CD4-positive, alpha-beta T cell treated with Interleukin-15 for 4 hours (primary cell): ENCODE data around the gene C1QTNF8.

Experiments
- DNase-seq: peaks from one replicate; pipeline ENCODE4 v3.0.0-alpha.2; 2020; ENCODE audit warnings: low spot score

The C1QTNF8 gene

DNA sequence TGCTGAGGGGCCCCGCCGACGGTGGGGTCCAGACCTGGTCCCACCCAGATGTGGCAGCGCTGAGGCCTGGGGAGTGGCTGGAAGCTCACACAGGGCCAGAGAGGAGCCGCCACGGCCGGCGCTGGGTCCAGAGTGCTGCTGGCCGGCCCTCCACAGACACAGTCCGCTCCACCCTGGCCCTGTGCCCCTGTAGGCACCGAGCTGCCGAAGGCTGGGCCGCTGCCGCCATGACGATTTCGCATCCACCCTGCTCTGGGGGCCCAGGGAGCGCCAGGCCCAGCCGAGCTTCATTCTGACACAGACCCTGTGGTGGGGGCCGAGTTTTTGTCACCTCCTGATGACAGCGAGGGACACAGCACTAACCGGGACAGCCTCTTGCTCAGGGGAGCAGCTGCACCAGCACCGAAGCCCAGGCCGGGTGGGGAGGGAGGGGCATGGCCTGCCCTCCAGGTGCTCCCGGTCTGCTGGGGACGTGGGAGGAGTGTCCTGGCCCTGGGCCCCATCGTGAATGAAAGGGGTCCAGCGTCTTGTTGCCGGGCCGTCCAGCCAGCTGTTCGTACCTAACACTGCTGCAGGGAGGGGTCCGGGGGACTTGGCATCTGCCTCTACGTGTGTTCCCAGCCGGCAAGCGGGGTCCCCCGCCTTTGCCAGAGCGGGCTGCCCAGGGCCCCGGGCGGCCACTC lies 50.6 kb downstream of the C1QTNF8 start:
- no peak for DNase-seq

DNA sequence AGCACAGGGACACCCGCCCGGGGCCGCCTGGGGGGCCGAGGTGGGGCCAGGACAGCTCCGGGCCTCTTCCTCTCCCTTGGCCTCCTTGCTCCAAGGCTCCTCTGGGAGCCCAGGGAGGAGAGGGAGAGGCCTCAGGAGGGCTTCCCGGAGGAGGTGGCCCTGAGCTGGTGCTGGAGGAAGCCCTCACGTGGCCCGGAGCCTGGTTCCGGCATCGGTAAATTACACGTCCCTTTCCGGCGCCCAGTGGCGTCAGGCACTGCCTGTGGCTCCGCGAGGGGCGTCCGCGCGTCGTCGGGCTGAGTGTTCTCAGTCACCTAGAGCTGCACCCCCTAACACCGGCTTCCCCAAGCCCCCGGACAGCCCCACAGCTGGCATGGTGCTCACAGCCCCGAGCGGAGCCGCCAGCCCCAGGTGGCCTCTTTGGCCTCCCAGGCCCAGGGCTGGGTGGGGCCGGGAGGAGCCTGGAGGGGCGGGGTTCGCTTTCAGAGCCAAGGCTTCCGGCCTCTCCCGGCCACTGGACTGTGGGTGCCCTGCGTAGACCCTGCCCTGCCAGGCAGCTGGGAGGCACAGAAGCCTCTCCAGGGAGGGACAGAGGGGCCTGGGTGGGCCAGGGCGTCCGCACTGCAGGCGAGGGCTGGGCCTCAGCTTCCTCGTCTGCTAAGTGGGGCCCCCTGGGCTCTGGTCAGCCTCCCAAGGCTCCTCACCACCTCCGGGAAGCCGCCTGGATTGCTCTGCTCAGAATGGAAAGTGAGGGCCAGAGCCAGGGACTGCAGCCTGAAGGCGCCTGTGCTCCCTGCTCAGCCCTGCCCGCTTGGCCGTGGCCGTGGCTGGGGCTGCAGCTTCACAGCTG lies 51.4 kb downstream of the C1QTNF8 start:
- no peak for DNase-seq

DNA sequence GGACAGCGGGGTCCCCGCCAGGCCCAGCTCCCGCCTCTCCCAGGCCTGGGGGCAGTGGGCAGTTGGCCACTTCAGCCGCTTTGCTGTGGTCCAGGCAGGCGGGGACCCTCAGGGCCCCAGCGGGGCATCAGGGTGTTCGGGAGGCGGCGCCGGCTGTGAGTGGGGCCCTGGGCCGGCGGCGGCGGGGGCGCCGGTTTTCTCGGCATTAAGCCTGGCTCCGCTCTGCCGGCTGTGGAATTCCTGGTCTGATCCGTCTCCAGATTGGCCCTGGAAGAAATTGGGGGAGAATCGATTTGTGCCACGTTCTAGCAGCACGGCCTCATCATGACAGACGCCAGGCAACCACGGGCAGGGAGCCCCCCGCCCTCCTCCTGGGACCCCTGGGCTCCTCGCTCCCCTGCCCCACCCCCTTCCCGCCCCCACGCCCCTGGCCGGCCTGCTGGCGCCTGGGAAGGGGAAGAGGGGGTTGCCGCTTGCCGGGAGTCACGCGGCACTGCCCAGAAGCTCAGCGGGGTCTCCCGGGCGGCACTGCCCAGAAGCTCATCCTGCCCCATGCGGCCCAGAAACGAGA lies 52.1 kb downstream of the C1QTNF8 start:
- no peak for DNase-seq

GRCh38 chr16:1042866-1043265 lies 53.2 kb downstream of the C1QTNF8 start:
- DNase-seq: no peak

DNA sequence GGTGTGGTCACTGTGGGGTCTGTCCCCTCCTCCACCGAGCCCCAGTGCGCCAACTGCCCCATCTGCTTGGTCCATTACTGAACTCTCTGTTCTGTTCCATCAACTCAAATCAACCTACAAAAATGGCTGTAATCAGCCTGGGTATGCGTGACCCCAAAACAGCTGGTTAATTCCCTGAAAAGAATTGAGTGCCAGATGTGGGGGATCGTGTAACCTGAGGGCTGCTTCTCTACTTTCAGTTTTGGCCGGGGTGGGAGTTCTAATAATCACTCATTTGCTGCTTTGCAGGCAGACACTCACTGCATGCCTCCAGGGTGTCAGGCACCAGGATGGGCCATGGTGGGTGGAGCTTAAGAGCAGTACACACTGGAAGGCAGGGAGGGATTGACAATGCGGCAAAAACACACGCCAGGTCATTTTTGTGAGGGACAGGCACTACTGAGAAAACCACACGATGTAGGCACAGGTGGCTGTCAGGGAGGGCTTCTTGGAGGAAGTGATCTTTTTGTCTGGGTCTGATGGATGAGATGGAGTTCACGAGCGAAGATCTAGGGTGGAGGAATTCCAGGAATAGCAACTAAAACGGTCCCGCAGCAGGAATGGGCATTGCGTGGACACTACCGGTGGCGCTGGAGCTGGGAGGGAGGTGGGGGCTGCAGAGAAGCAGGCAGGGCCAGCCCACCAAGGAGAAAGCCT lies 53.8 kb downstream of the C1QTNF8 start:
- no peak for DNase-seq

- DNase-seq: no peak
Measured at GRCh38 chr16:1040346-1040745, 55.7 kb downstream of the C1QTNF8 start.

- no peak for DNase-seq
Measured at GRCh38 chr16:1039762-1040161, 56.3 kb downstream of the C1QTNF8 start.

DNA sequence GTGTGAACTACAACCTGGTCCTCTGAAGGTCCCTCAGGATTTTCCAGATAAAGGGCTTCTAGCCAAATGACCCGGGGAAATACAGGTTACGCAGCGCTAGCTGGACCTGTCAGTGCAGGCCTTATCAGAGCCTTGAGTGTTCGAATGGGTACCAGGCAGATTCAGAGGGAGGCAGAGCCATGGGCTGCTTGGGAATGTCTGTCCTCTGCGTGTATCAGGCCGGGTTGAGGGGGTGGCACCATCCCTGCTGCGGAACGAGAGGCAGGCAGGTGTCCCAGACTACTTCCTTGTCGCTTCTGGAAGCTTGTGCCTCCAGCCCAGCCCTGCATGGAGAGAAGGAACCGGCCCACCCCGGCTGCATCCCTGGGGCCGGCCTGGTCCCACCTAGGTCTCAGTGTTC lies 57.1 kb downstream of the C1QTNF8 start:
- DNase-seq: no peak
